Esophagus muscularis mucosa (tissue), 4 donors: ENCODE data around the gene SORCS2.

Source experiments
- EP300 ChIP-seq: sonication (generic); formaldehyde crosslinking; IDR thresholded peaks from one replicate; pipeline ENCODE4 v1.6.1; 2017; ENCODE audit warnings: antibody characterized with exemption
- POLR2A ChIP-seq: fragments of 450-650 bp; IDR thresholded peaks from one replicate; pipeline ENCODE4 v1.6.1; 2017; ENCODE audit warnings: antibody characterized with exemption, moderate library complexity, mild to moderate bottlenecking, low read depth
- POLR2AphosphoS5 ChIP-seq, 2 donors: sonication (generic); formaldehyde crosslinking; IDR thresholded peaks; one replicate each; pipeline ENCODE4 v1.6.1; 2017; ENCODE audit warnings: antibody characterized with exemption in 2 of 2
- TF ChIP-seq, protein P1 (sequence below), 3 experiments: fragments of 200-600 bp in 2 of 3; fragments of 450-650 bp in 1 of 3; sonication (generic) in 2 of 3; IDR thresholded peaks; one replicate each; pipeline ENCODE4 v1.5.1; 2017 to 2019; ENCODE audit warnings: antibody characterized with exemption in 3 of 3, mild to moderate bottlenecking in 2 of 3, moderate library complexity in 1 of 3

DNA sequence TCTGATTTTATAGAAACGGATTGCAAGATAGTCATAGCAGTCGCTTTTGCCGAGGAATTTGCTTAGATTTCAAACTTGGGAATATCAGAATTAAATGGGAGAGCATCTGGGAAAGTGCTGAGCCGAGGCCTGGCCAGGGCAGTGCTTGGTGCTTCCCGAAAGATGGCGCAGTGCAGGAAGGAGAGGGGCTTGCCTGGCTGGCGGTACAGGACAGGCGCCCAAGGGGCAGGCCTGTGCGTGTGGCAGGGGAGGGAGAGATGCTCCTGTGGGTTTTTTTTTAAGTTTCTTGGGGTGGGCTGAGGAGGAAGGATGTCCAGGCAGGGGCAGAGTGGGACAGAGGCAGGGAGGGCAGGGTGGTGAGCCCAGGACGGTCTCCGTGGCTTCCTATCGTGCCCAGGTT, 506.2 kb downstream of the SORCS2 start:
- TF ChIP-seq, protein P1, sequence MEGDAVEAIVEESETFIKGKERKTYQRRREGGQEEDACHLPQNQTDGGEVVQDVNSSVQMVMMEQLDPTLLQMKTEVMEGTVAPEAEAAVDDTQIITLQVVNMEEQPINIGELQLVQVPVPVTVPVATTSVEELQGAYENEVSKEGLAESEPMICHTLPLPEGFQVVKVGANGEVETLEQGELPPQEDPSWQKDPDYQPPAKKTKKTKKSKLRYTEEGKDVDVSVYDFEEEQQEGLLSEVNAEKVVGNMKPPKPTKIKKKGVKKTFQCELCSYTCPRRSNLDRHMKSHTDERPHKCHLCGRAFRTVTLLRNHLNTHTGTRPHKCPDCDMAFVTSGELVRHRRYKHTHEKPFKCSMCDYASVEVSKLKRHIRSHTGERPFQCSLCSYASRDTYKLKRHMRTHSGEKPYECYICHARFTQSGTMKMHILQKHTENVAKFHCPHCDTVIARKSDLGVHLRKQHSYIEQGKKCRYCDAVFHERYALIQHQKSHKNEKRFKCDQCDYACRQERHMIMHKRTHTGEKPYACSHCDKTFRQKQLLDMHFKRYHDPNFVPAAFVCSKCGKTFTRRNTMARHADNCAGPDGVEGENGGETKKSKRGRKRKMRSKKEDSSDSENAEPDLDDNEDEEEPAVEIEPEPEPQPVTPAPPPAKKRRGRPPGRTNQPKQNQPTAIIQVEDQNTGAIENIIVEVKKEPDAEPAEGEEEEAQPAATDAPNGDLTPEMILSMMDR (IDR thresholded peaks at IDR 0.05), result no peak
- TF ChIP-seq POLR2AphosphoS5 (IDR thresholded peaks at IDR 0.05), result no peak
- TF ChIP-seq POLR2A, result no peak
- no peak for TF ChIP-seq EP300
